Stomach smooth muscle (tissue), 2 donors: Measurements from ENCODE around the gene TUB.

Experiments
- H3K27ac ChIP-seq: one replicate; pipeline ENCODE4 v1.7.0; 2013; ENCODE audit warnings: mild to moderate bottlenecking, low read length, inconsistent platforms
- H3K27me3 ChIP-seq, 2 donors: one replicate each; pipeline ENCODE4 v1.7.0; 2013; ENCODE audit warnings: low read length in 2 of 2; ENCODE audit not compliant: insufficient read depth in 2 of 2, control insufficient read depth in 1 of 2
- H3K36me3 ChIP-seq, 2 donors: one replicate each; pipeline ENCODE4 v1.7.0; 2013; ENCODE audit warnings: low read length in 2 of 2; ENCODE audit not compliant: control insufficient read depth in 2 of 2, insufficient read depth in 2 of 2
- H3K4me1 ChIP-seq: one replicate; pipeline ENCODE4 v1.7.0; 2013; ENCODE audit warnings: low read length; ENCODE audit not compliant: control insufficient read depth, insufficient read depth
- H3K4me3 ChIP-seq, 2 donors: one replicate each; pipeline ENCODE4 v1.7.0; 2013; ENCODE audit warnings: low read length in 2 of 2
- H3K9ac ChIP-seq, 2 donors: one replicate each; pipeline ENCODE4 v1.7.0; 2013; ENCODE audit warnings: low read length in 2 of 2, mild to moderate bottlenecking in 1 of 2
- H3K9me3 ChIP-seq, 2 donors: one replicate each; pipeline ENCODE4 v1.7.0; 2013; ENCODE audit warnings: low read length in 2 of 2; ENCODE audit not compliant: control insufficient read depth in 2 of 2
- donor health status: healthy.
- donor health status: Pancreatic carcinoma.

Gene TUB

GRCh38 chr11:8061555-8062428, 19.2 kb upstream of the TUB start:
- no peak overlapping the region for H3K27ac ChIP-seq
- peaks cover 61% of the 10 kb centered on the region for H3K4me1 ChIP-seq
- H3K27me3 ChIP-seq: no peaks in the 10 kb centered on the region
- no peak overlapping the region for H3K4me3 ChIP-seq
- no peak overlapping the region for H3K9ac ChIP-seq
- no peaks in the 10 kb centered on the region for H3K9me3 ChIP-seq
- no peaks in the 10 kb centered on the region for H3K36me3 ChIP-seq

- Histone ChIP-seq H3K27ac (no peak overlapping the region), H3K36me3 (no peaks in the 10 kb centered on the region), H3K9ac (peak overlapping the region in 1 of 2 donors; percentile 49), H3K4me3 (peak overlapping the region in 1 of 2 donors; percentile 23), H3K9me3 (no peaks in the 10 kb centered on the region), H3K4me1 (peaks cover 53% of the 10 kb centered on the region), H3K27me3 (no peaks in the 10 kb centered on the region)
Observed at GRCh38 chr11:8062781-8063257, 18.2 kb upstream of the TUB start.

GRCh38 chr11:8063324-8063723, 17.7 kb upstream of the TUB start:
- Histone ChIP-seq H3K36me3 (no peaks in the 10 kb centered on the region), H3K9me3 (no peaks in the 10 kb centered on the region), H3K4me3 (peak overlapping the region in 1 of 2 donors; percentile 40), H3K27me3 (no peaks in the 10 kb centered on the region), H3K9ac (no peak overlapping the region), H3K27ac (no peak overlapping the region), H3K4me1 (peaks cover 55% of the 10 kb centered on the region)

GRCh38 chr11:8065031-8065430, 16.0 kb upstream of the TUB start:
- Histone ChIP-seq H3K36me3 (no peaks in the 10 kb centered on the region), H3K27me3 (no peaks in the 10 kb centered on the region), H3K9ac (no peak overlapping the region), H3K27ac (no peak overlapping the region), H3K4me3 (no peak overlapping the region), H3K4me1 (peaks cover 57% of the 10 kb centered on the region), H3K9me3 (no peaks in the 10 kb centered on the region)

- H3K27me3 ChIP-seq: no peaks in the 10 kb centered on the region
- peak overlapping the region; percentile 41 for H3K27ac ChIP-seq
Observed at GRCh38 chr11:8066036-8066910, 14.7 kb upstream of the TUB start.

GRCh38 chr11:8066911-8067455, 14.0 kb upstream of the TUB start:
- Histone ChIP-seq H3K4me3 (no peak overlapping the region), H3K27me3 (no peaks in the 10 kb centered on the region), H3K36me3 (no peaks in the 10 kb centered on the region), H3K9me3 (no peaks in the 10 kb centered on the region), H3K4me1 (peaks cover 56% of the 10 kb centered on the region), H3K9ac (no peak overlapping the region), H3K27ac (no peak overlapping the region)

More at GRCh38 chr11:8066036-8066910, 14.7 kb upstream of the TUB start:
- Histone ChIP-seq H3K36me3 (no peaks in the 10 kb centered on the region), H3K9me3 (no peaks in the 10 kb centered on the region), H3K9ac (no peak overlapping the region), H3K4me3 (no peak overlapping the region), H3K4me1 (peaks cover 60% of the 10 kb centered on the region)

- no peaks in the 10 kb centered on the region for H3K9me3 ChIP-seq
- no peak overlapping the region for H3K9ac ChIP-seq
- H3K4me3 ChIP-seq: no peak overlapping the region
- H3K4me1 ChIP-seq: peaks cover 51% of the 10 kb centered on the region
- H3K36me3 ChIP-seq: no peaks in the 10 kb centered on the region
- no peak overlapping the region for H3K27ac ChIP-seq
- no peaks in the 10 kb centered on the region for H3K27me3 ChIP-seq
Observed at GRCh38 chr11:8067567-8067928, 13.5 kb upstream of the TUB start.

GRCh38 chr11:8067929-8068575, 13.0 kb upstream of the TUB start:
- no peaks in the 10 kb centered on the region for H3K27me3 ChIP-seq
- H3K4me3 ChIP-seq: no peak overlapping the region
- H3K9me3 ChIP-seq: no peaks in the 10 kb centered on the region
- no peaks in the 10 kb centered on the region for H3K36me3 ChIP-seq
- no peak overlapping the region for H3K27ac ChIP-seq
- H3K4me1 ChIP-seq: peaks cover 46% of the 10 kb centered on the region
- no peak overlapping the region for H3K9ac ChIP-seq

- no peak overlapping the region for H3K9ac ChIP-seq
- no peaks in the 10 kb centered on the region for H3K9me3 ChIP-seq
- peak overlapping the region in 1 of 2 donors; percentile 49 for H3K4me3 ChIP-seq
Observed at GRCh38 chr11:8068605-8069221, 12.3 kb upstream of the TUB start.

GRCh38 chr11:8069771-8070170, 11.2 kb upstream of the TUB start:
- Histone ChIP-seq H3K27me3 (no peaks in the 10 kb centered on the region), H3K9ac (no peak overlapping the region), H3K4me3 (no peak overlapping the region), H3K9me3 (no peaks in the 10 kb centered on the region), H3K36me3 (no peaks in the 10 kb centered on the region), H3K27ac (no peak overlapping the region), H3K4me1 (peaks cover 33% of the 10 kb centered on the region)

More at GRCh38 chr11:8068605-8069221, 12.3 kb upstream of the TUB start:
- H3K4me1 ChIP-seq: peaks cover 42% of the 10 kb centered on the region
- no peak overlapping the region for H3K27ac ChIP-seq
- H3K36me3 ChIP-seq: no peaks in the 10 kb centered on the region
- H3K27me3 ChIP-seq: no peaks in the 10 kb centered on the region
